ENCODE data around the gene TIMP3. TPM values are rescaled to one million over a fixed set of nuclear protein-coding genes. Genes with fewer than 3 reads are reported as not detected.

Gene TIMP3
- total and polyA plus RNA-seq, 5 donors from 2014 or later = 0.35 TPM; not detected in 4

DNA sequence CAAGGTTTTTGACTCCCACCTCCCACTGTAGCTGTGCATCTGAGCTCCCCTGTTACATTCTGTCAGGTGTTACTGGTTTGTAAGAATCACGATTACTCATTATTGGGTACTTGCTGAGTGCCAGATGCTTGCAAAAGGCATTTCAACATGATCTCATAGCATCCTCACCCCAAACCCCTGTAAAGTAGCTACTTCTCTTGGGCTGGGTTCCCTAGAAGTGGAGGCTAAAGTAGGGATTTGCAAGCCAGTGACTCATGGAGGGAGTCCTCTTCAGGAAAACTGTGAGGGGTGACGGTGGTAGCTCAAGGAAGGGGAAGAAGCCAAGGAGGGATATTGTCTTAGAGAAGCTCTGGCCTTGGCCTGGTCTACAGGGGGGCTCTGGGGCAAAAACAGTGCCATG, 78.6 kb downstream of the TIMP3 start:
- Mint-ChIP-seq H3K4me3 (peak overlapping the region in 2 of 4 donors; percentile 36 to 66), H3K27ac (peak overlapping the region in 2 of 3 donors; percentile 48 to 81), H3K4me1 (peaks cover 0 to 16% (median 0%) of the 10 kb centered on the region in 4 donors)

DNA sequence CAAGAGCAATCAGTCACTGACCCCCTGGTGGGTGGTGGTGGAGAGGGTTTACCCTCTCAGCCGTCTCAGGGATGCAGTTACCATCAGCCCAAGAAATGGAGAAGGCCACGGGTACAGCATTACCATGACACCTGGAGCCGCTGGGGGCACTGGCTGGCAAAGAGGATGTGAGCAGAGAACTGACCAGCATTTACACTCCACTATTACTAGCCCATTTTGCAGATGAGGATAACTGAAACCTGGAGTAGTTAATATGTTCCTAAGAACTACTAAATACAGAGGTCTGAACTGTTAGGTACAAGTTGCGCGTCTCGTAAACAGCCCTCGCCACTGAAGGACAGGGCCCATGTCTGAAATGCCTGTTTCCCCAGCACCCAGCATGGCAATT, 79.0 kb downstream of the TIMP3 start:
- no peak overlapping the region for H3K27ac ChIP-seq (ENCODE audit: insufficient read depth, low read length, poor library complexity, severe bottlenecking)
- no peaks in the 10 kb centered on the region for H3K36me3 Mint-ChIP-seq
- H3K4me3 Mint-ChIP-seq = peak overlapping the region in 1 of 4 donors; percentile 36
- no peak for ATAC-seq (ENCODE audit: low read depth in 2 of 2)
- H3K9me3 ChIP-seq (ENCODE audit: control insufficient read depth in 2 of 2, low read length in 2 of 2) = no peaks in the 10 kb centered on the region
- H3K9me3 Mint-ChIP-seq = no peaks in the 10 kb centered on the region
- no peaks in the 10 kb centered on the region for H3K36me3 ChIP-seq (ENCODE audit: control insufficient read depth, insufficient read depth, low read length)
- peaks cover 15% of the 10 kb centered on the region for H3K27me3 Mint-ChIP-seq
- no peaks in the 10 kb centered on the region for H3K27me3 ChIP-seq (ENCODE audit: control insufficient read depth, insufficient read depth, low read length)
- no peaks in the 10 kb centered on the region for H3K4me1 ChIP-seq (ENCODE audit: control insufficient read depth, insufficient read depth, low read length, poor library complexity, severe bottlenecking)
- no peak overlapping the region for H3K4me3 ChIP-seq (ENCODE audit: low read depth, low read length)
- peaks cover 0 to 16% (median 0%) of the 10 kb centered on the region in 4 donors for H3K4me1 Mint-ChIP-seq
- H3K27ac Mint-ChIP-seq = peak overlapping the region; percentile 45 to 81 (median 79)
- no peak for DNase-seq

More for the DNA sequence above, 78.6 kb downstream of the TIMP3 start:
- Histone ChIP-seq H3K4me3 (ENCODE audit: low read depth, low read length) (no peak overlapping the region), H3K36me3 (ENCODE audit: control insufficient read depth, insufficient read depth, low read length) (no peaks in the 10 kb centered on the region), H3K4me1 (ENCODE audit: control insufficient read depth, insufficient read depth, low read length, poor library complexity, severe bottlenecking) (no peaks in the 10 kb centered on the region), H3K27me3 (ENCODE audit: control insufficient read depth, insufficient read depth, low read length) (no peaks in the 10 kb centered on the region), H3K9me3 (ENCODE audit: control insufficient read depth in 2 of 2, low read length in 2 of 2) (no peaks in the 10 kb centered on the region), H3K27ac (ENCODE audit: insufficient read depth, low read length, poor library complexity, severe bottlenecking) (no peak overlapping the region)
- DNase-seq (no peak), ATAC-seq (ENCODE audit: low read depth in 2 of 2) (no peak)
- Mint-ChIP-seq H3K9me3 (no peaks in the 10 kb centered on the region), H3K27me3 (peaks cover 15% of the 10 kb centered on the region), H3K36me3 (no peaks in the 10 kb centered on the region)

DNA sequence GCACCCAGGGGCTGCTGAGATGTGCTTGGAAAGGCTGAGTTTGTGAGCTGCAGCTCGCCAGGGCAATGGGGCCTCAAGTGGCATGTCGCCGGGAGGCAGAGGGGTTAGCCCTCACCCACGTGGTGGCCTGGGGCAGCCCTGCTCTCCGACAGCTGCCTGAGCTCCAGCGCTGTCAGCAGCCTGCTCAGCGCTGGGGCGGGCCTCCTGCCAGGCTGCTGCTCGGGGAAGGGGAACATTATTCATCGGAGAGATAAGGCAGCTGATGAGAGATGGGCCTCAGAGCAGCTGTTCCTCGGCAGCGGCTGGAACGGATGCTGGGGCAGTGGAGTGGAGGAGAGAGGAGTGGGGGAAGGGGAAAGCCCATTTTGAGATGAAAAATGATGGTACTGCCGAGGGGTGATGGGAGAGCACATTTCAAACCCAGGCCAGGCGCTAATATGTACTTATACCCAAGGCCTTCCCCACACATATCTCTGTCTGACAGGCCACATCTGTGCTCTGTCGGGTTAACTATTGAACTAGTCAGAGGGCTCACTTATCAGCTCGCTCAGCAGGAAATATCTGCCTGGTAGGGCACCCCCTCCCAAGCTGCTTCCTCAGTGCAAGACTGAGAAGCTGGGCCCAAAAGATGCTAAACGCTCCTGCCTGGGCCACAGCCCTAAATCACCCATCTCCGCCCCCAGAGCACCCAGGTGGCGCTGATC, 79.5 kb downstream of the TIMP3 start:
- Mint-ChIP-seq H3K36me3 (no peaks in the 10 kb centered on the region), H3K4me3 (peak overlapping the region in 1 of 4 donors; percentile 68), H3K9me3 (no peaks in the 10 kb centered on the region), H3K27ac (peak overlapping the region; percentile 45 to 81 (median 79)), H3K27me3 (peaks cover 11% of the 10 kb centered on the region), H3K4me1 (peaks cover 0 to 16% (median 0%) of the 10 kb centered on the region in 4 donors)
- no peak overlapping the region for H3K4me3 ChIP-seq (ENCODE audit: low read depth, low read length)
- H3K9me3 ChIP-seq (ENCODE audit: control insufficient read depth in 2 of 2, low read length in 2 of 2) = no peaks in the 10 kb centered on the region
- no peaks in the 10 kb centered on the region for H3K4me1 ChIP-seq (ENCODE audit: control insufficient read depth, insufficient read depth, low read length, poor library complexity, severe bottlenecking)
- peak in 1 of 3 donors; percentile 3 for DNase-seq
- no peaks in the 10 kb centered on the region for H3K36me3 ChIP-seq (ENCODE audit: control insufficient read depth, insufficient read depth, low read length)
- H3K27me3 ChIP-seq (ENCODE audit: control insufficient read depth, insufficient read depth, low read length) = no peaks in the 10 kb centered on the region
- peak in 1 of 2 donors; percentile 39 for ATAC-seq (ENCODE audit: low read depth in 2 of 2)
- no peak overlapping the region for H3K27ac ChIP-seq (ENCODE audit: insufficient read depth, low read length, poor library complexity, severe bottlenecking)

DNA sequence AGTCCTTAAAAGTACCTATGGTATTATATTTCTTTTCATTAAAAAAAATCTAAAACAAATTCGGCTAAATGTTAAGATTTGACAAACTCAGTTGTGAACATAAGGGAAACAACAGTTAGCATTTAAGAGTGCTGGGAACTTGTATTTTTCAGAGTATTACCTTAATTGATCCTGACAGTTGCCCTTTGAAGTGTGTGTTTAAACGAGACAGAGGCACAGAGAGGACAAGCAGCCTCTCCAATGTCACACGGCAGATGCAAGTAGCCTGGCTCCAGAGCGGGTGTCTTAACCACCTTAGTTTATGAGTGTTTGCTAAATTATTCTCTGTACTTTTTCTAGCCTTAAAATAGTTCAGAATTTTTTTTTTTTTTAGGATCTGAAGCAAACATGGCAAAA, 80.9 kb downstream of the TIMP3 start:
- no peaks in the 10 kb centered on the region for H3K36me3 Mint-ChIP-seq
- peak overlapping the region in 2 of 4 donors; percentile 63 to 70 for H3K4me3 Mint-ChIP-seq
- peaks cover 15% of the 10 kb centered on the region for H3K27me3 Mint-ChIP-seq
- no peaks in the 10 kb centered on the region for H3K36me3 ChIP-seq (ENCODE audit: control insufficient read depth, insufficient read depth, low read length)
- H3K27ac ChIP-seq (ENCODE audit: insufficient read depth, low read length, poor library complexity, severe bottlenecking) = no peak overlapping the region
- no peaks in the 10 kb centered on the region for H3K27me3 ChIP-seq (ENCODE audit: control insufficient read depth, insufficient read depth, low read length)
- peak overlapping the region in 2 of 3 donors; percentile 79 to 81 for H3K27ac Mint-ChIP-seq
- peaks cover 0 to 16% (median 0%) of the 10 kb centered on the region in 4 donors for H3K4me1 Mint-ChIP-seq
- H3K4me1 ChIP-seq (ENCODE audit: control insufficient read depth, insufficient read depth, low read length, poor library complexity, severe bottlenecking) = no peaks in the 10 kb centered on the region
- ATAC-seq (ENCODE audit: low read depth in 2 of 2) = no peak
- H3K4me3 ChIP-seq (ENCODE audit: low read depth, low read length) = no peak overlapping the region
- DNase-seq = no peak
- H3K9me3 ChIP-seq (ENCODE audit: control insufficient read depth in 2 of 2, low read length in 2 of 2) = no peaks in the 10 kb centered on the region
- H3K9me3 Mint-ChIP-seq = no peaks in the 10 kb centered on the region

DNA sequence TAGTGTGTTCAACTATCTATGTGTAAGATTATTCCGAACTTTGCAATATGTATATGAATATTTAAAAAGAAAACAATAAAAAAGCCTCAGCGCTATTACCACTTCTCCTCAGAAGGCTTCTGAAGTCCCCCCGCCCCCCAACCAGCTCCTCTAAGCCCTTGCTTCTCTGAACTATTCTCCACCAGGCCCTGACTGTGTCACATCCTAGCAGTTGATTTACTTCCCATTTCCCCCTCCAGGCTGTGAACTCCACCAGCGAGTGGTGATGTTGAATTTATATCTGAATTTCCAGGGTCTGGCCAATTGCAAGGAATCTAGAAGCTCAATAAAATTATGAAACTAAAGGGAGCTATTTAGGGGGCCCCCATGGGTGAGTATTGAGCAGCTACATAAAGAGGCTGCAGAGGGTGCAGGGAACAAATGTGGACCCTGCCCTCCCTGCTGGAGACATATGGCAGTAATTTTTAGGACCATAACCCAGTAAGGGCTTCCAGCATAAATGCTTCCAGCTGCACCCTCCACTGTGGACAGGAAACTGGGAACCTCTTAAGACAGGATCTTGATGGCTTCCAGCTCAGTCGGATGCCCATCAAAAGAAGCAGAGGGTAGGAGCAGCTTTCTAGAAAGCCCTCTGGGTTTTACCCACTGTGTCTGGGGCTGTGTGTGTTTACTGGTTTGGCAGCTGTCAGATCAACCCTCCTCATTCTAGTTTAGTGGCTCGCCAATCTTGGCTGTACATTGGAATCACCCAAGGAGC, 81.4 kb downstream of the TIMP3 start:
- ATAC-seq (ENCODE audit: low read depth in 2 of 2) (no peak), DNase-seq (no peak)
- Histone ChIP-seq H3K27me3 (ENCODE audit: control insufficient read depth, insufficient read depth, low read length) (no peaks in the 10 kb centered on the region), H3K4me3 (ENCODE audit: low read depth, low read length) (no peak overlapping the region), H3K36me3 (ENCODE audit: control insufficient read depth, insufficient read depth, low read length) (no peaks in the 10 kb centered on the region), H3K27ac (ENCODE audit: insufficient read depth, low read length, poor library complexity, severe bottlenecking) (no peak overlapping the region), H3K4me1 (ENCODE audit: control insufficient read depth, insufficient read depth, low read length, poor library complexity, severe bottlenecking) (no peaks in the 10 kb centered on the region), H3K9me3 (ENCODE audit: control insufficient read depth in 2 of 2, low read length in 2 of 2) (no peaks in the 10 kb centered on the region)
- Mint-ChIP-seq H3K4me1 (peaks cover 0 to 16% (median 0%) of the 10 kb centered on the region in 4 donors), H3K27me3 (peaks cover 15% of the 10 kb centered on the region), H3K27ac (no peak overlapping the region), H3K9me3 (no peaks in the 10 kb centered on the region), H3K36me3 (no peaks in the 10 kb centered on the region), H3K4me3 (no peak overlapping the region)

DNA sequence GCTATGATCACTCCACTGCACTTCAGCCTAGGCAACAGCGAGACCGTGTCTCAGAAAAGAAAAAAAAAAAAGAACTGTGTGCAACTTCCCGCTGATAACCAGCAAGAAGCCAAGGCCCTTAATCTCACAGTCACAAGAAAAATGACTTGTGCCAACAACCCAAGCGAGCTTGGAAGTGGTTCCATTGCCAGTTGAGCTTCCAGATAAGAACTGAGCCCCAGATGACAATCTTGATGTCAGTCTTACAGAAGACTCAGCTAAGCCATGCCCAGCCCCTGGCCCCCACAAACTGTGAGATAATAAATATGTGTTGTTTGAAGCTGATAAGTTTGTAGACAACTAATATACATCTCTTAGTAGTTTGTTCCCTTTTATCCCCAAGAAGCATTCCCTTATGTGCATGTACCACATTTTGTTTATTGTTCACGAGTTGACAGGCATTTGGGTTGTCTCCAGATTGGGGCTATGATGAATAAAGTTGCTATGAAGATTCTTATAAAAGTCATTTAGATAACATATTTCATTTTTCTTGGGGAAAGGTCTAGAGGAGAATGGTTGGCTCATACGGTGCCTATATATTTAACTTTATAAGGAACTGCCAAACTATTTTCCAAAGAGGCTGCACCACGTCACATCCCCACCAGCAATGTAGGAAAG, 85.9 kb downstream of the TIMP3 start:
- H3K36me3 Mint-ChIP-seq = no peaks in the 10 kb centered on the region
- Histone ChIP-seq H3K36me3 (ENCODE audit: control insufficient read depth, insufficient read depth, low read length) (no peaks in the 10 kb centered on the region), H3K4me3 (ENCODE audit: low read depth, low read length) (no peak overlapping the region), H3K9me3 (ENCODE audit: control insufficient read depth in 2 of 2, low read length in 2 of 2) (no peaks in the 10 kb centered on the region), H3K27ac (ENCODE audit: insufficient read depth, low read length, poor library complexity, severe bottlenecking) (no peak overlapping the region), H3K27me3 (ENCODE audit: control insufficient read depth, insufficient read depth, low read length) (no peaks in the 10 kb centered on the region), H3K4me1 (ENCODE audit: control insufficient read depth, insufficient read depth, low read length, poor library complexity, severe bottlenecking) (no peaks in the 10 kb centered on the region)
- no peak for DNase-seq
- peaks cover 4% of the 10 kb centered on the region for H3K27me3 Mint-ChIP-seq
- no peak overlapping the region for H3K4me3 Mint-ChIP-seq
- H3K27ac Mint-ChIP-seq = no peak overlapping the region
- ATAC-seq (ENCODE audit: low read depth in 2 of 2) = no peak
- H3K4me1 Mint-ChIP-seq = no peaks in the 10 kb centered on the region
- H3K9me3 Mint-ChIP-seq = no peaks in the 10 kb centered on the region

DNA sequence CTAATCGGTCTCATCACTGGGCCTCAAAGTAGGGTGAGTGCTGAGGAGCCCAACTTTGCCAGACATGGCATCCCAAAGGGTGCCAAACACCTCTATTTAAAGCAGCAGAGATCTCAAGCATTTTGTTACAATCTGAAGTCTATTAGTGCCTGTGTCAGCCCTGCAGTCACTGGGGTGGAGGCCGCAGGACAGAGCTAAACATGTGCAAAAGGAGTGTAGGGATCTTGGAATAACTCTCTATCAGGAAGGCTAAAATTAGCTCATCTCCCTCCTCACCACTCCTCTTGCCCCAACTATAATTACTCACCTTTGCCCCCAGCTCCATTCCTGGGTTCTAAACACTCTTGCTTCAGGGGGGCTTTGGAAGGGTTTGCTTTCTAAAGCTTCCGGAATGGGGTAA, 87.5 kb downstream of the TIMP3 start:
- no peak overlapping the region for H3K27ac ChIP-seq (ENCODE audit: insufficient read depth, low read length, poor library complexity, severe bottlenecking)
- Mint-ChIP-seq H3K4me3 (no peak overlapping the region), H3K4me1 (no peaks in the 10 kb centered on the region), H3K9me3 (peaks cover 0 to 2% (median 0%) of the 10 kb centered on the region in 7 donors), H3K27ac (no peak overlapping the region), H3K27me3 (peaks cover 4% of the 10 kb centered on the region), H3K36me3 (no peaks in the 10 kb centered on the region)
- H3K27me3 ChIP-seq (ENCODE audit: control insufficient read depth, insufficient read depth, low read length) = peaks cover 4% of the 10 kb centered on the region
- no peaks in the 10 kb centered on the region for H3K36me3 ChIP-seq (ENCODE audit: control insufficient read depth, insufficient read depth, low read length)
- DNase-seq (no peak), ATAC-seq (ENCODE audit: low read depth in 2 of 2) (no peak)
- H3K9me3 ChIP-seq (ENCODE audit: control insufficient read depth in 2 of 2, low read length in 2 of 2) = no peaks in the 10 kb centered on the region
- H3K4me1 ChIP-seq (ENCODE audit: control insufficient read depth, insufficient read depth, low read length, poor library complexity, severe bottlenecking) = no peaks in the 10 kb centered on the region
- H3K4me3 ChIP-seq (ENCODE audit: low read depth, low read length) = no peak overlapping the region
